GM21526 (cell line): ENCODE measurements around the gene SPPL3.
A peak's percentile ranks its signal among the peaks of the same experiment; 100 is the strongest.

Source experiments
- ATAC-seq: cut with Tn5 transposase; IDR thresholded peaks from one replicate; pipeline ENCODE4 v1.9.1; 2021; ENCODE audit warnings: moderate library complexity; ENCODE audit not compliant: unreplicated experiment, low FRiP score

SPPL3 gene

DNA sequence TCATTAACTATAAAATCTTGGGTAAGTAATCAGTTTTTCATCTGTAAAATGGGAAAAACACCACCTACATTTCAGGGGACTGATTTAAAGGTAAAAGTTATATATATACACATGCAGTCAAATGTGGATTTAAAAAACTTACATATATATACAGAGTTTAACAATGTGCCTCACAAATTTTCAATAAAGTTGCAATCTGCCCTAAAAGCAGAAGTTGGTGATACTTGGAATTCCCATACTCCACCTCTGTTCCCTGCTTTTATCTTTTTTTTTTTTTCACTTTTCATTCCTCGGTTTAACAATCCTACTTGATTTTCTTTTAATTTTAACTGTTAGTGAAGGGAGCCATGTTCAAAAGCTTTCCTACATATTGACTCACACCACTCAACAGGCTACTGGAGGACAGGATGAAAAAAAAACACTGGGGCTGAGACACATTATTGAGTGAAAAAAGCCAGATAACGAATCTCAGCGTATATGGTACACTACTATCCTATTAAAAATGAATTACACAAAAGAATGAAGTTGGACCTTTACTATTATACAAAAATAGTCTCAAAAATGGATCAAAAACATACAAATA lies 24.3 kb downstream of the SPPL3 start:
- ATAC-seq, result no peak

DNA sequence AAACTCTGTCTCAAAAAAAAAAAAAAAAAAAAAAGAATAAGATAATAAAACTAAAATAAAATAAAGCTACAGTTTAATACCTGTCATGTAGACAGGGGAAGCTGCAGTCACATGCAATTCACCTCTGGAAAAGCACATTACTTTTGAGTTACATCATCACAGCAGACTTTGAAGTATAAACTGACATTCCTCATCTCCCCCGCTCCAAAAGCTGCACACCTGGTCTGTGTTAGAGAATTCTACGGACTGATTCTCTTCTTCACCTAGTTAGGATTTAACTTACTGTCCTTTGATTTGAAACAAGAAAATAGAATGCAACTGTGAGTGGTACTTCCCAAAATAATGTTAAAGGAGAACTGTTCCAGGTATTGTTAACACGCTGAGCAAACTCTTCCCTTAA lies 25.1 kb downstream of the SPPL3 start:
- ATAC-seq, result no peak

- no peak for ATAC-seq
These were observed 29.5 kb downstream of the SPPL3 start for GRCh38 chr12:120874547-120875245.

DNA sequence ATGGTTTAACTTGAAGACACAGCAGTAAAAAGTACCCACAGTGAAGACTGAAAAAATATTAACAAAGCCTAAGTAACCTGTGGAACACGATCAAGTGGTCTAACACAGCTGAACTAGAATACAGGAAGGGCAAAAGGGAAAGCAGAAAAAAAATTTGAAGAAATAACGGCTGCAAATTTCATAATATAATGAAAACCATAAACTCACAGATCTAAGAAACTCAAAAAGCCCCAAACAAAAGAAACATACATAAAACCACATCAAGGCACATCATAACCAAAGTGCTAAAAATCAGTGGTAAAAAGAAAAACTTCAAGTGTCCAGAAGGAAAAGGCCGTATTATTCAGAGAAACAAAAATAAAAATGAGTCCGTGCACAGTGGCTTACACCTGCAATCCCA lies 30.9 kb downstream of the SPPL3 start:
- ATAC-seq, result no peak

DNA sequence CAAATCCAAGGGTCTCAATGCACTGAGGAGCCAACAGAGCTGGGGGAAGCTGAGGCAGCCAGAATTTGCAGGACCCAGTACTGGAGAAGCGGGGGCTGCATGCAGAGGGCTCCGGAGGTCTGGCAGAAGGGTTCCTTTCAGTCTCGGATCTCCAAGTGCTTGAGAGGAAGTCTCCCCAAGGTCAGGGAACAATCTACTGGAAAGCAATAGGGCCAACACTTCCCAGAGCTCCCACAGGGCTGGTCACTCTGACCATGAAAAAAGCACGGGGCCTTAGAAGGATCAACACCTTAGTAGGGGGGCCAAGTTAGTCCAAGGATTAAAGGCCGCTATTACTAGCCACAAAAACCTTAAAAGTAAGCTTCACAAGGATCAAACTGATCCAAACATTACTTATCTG lies 31.7 kb downstream of the SPPL3 start:
- no peak for ATAC-seq

DNA sequence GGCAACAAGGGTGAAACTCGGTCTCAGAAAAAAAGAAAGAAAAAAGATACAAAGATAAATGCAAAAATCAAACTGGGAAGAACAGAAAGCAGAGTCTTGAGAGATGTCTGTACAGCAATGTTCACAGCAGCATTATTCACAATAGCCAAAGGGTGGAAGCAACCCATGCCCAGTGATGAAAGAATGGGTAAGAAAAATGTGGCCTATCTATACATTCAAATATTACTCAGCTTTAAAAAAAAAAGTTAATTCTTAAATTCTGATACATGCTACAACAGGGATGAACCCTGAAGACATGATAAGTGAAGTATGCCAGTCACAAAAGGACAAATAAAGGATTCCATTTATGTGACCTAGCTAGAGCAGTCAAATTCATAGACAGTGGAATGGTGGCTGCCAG lies 33.7 kb downstream of the SPPL3 start:
- no peak for ATAC-seq

GRCh38 chr12:120869376-120869775 lies 34.8 kb downstream of the SPPL3 start:
- no peak for ATAC-seq

DNA sequence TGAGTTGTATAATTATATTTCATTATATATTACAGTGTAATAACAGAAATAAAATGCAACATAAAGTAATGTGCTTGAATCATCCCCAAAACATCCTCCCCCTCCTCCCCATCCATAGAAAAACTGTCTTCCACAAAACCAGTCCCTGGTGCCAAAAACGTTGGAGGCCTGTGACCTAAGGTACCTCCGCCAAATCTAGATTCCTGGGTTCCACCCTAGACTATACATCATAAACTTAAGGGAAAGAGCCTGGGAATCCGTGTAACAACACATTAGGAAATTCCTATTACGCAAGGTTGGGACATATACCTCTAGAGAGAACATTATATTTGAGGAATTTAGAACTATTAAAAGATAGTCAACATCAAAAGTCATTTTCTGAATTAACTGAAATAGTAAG lies 38.0 kb downstream of the SPPL3 start:
- no peak for ATAC-seq

DNA sequence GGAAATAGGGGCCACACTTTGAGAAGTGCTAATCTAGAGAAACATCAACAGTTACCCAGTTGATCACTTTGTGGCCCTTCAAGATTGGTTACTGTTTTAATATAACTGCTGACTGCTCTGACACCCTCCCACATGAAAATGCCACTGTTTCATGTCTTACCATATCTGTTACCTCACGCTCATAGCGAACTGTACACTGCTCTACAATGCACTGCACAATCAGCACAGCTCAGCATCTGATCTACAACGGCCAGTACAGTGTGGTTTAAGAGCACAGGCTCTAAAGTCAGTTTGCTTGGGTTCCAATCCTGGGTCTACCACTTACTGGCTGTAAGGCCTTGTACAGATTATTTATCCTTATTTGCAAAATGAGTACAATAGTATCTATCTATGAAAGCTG lies 39.1 kb downstream of the SPPL3 start:
- no peak for ATAC-seq

DNA sequence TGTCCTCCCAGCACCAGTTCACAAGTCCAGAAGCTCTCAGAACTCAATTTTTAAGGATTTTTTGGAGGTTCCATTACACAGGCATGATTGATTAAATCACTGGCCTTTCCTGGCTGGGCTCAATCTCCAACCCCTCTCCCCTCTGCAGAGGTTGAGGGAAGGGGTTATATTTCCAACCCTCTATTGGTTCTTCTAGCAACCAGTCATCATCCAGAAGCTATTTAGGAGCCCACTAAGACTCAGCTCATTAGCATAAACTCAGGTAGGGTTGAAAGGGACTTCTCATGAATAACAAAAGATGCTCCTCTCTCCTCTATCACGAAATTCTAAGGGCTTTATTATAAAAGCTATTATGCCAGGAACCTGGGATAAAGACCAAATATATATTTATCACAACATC lies 41.5 kb downstream of the SPPL3 start:
- ATAC-seq, result no peak

DNA sequence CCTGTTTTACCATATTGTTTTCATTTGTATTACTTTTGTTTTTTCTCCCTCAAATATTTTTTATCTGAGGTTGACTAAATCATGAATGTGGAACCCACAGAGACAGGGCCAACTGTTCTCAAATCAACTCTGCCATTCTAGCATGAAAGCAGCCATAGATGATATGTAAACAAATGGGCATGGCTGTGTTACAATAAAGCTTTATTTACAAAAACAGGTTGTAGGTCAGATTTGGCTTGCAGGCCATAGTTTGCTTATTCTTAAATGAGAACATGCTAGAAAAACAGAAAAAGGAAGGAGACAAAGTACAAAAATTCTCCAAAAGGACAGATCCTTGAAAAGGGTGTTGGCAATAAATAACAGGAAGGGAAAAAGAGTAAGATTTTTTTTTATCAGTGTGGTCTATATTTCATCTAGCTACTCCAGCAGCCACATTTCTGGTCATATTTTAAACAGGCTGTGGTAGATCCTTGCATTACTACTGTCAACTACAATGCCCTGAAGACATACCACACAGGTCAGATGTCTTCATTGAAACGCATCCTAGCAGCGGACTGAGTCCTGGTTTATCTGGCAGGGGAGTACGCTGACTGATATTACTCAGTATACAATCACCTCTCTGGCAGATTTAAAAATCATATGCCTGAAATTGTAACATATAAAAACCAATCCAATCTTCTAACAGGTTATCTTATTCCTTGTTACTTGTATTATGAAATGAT lies 42.9 kb downstream of the SPPL3 start:
- ATAC-seq, result no peak

DNA sequence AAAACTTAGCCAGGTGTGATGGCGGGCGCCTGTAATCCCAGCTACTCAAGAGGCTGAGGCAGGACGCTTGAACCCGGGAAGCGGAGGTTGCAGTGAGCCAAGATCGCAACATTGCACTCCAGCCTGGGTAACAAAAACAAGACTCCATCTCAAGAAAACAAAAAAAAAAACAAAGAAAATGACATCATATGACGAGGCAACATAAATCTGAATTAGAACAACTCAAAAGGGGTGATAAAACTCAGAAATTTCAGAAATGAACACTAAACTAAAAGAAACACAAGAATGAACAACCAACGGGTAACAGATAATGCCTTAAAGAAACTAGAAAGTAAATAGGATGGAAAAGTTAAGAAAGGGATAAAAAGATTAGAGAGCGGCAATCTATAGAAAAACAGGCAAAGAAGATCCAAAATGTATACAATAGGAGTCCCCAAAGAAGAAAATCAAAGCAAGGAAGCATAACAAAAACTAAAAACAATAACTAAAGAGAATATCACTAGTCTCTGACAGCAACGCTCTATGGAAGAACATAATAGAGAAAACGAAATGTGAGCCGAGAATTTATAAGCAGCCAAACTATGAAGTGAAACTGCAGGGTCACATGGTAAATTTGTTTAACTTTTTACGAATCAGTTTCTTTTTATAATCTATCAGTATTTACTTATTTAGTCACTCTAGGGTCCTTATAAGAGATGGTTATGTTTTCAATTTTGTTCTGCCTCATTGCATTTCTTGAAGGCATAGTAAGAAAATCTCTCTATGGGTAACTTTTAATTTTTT lies 45.7 kb downstream of the SPPL3 start:
- ATAC-seq, result no peak

DNA sequence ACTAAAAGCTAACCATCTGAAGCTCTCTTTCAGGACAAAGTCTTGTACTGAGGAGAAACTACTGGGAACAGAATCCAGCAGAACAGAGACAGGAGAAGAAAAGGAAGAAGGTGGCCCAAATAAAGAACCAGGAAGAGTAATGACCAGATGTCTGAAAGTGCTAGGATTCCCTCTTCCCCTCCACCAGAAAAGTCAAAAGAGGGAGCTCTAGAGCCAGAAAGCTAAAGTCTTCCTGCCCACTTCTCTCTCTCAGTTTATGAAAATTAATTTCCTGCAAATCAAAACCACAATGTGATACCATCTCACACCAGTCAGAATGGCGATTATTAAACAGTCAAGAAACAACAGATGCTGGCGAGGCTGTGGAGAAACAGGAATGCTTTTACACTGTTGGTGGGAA lies 47.2 kb downstream of the SPPL3 start:
- no peak for ATAC-seq

DNA sequence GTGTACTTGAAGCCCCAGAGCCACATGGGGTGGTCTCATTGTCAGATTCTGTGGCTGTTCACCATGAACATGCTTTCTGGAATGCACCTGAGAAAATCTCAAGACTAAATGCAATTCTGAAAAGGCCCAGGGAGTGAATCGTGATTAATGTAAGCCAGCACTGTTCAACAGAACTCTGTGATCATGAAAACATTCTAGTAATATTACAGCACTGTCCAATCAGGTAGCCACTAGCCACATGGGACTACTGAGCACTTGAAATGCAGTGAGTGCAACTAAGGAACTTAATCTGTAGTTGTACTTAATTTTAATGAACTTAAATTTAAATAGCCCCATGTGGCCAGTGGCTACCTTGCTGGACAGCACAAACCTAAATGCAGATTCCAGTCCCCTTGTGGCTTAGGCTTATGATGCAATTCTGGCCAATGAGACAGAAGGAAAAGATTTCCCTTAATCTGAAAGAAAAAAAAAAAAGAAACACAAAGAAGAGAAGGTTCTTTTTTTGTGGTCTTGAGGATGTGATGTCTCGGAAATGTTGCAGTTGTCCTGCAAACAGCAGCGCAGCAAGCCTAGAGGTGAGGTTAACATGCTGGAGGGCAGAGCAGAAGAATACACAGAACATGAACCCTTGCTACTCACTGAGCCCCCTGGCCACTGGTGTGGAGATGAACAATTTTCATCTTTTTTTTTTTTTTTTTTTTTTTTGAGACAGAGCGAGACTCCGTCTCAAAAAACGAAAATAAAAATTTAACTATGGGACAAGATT lies 48.2 kb downstream of the SPPL3 start:
- ATAC-seq, result no peak

DNA sequence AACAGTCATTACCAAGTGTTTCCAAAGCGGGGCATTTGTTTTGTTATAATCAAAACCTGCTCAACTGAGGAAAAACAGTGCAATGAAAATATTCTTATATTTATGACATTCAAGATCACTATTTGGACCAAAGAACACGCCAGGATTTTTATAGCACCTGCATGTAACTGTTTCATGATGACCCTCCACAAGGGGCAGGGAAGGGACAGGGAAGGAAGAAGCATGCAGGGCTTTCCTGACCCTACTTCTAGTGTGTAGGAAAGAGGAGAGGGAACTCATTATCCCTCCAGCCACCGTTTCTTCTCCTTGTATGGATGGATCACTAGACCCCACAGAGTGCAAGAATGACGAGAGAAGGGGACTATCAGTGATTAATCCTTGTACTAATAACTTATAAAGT lies 49.4 kb downstream of the SPPL3 start:
- ATAC-seq, result no peak

GRCh38 chr12:120853188-120853587 lies 51.0 kb downstream of the SPPL3 start:
- no peak for ATAC-seq

DNA sequence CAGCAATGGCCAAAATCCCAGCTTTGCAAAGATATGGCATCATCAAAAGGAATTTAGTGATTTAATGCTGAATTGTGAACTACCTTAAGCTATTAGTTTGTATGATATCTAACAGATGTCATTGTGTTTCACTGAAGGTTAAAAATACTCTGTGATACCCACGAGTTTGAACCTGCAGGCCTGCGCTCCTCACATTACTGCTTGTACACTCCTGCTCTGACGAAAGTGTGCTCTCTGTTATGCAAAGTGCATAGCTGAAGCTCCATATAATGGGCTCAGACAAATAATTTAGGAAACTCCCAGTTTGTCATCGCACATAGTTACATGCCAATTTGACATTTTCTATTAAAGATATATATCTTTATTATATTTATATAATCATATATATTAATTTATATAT lies 52.2 kb downstream of the SPPL3 start:
- no peak for ATAC-seq

DNA sequence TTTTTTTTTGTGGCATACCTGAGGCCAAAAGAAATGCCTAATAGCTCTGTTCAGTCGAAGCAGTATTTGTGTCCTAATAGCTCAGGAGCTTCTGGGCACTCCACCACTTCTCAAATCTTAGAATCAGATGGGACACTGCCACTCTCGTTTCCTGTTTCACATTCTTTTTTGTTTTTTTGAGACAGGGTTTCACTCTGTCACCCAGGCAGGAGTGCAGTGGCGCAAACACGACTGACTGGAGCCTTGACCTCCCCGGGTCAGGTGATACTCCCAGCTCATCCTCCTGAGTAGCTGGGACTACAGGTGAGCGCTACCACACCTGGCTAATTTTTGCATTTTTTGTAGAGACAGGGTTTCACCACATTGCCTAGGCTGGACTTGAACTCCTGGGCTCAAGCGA lies 52.7 kb downstream of the SPPL3 start:
- no peak for ATAC-seq

DNA sequence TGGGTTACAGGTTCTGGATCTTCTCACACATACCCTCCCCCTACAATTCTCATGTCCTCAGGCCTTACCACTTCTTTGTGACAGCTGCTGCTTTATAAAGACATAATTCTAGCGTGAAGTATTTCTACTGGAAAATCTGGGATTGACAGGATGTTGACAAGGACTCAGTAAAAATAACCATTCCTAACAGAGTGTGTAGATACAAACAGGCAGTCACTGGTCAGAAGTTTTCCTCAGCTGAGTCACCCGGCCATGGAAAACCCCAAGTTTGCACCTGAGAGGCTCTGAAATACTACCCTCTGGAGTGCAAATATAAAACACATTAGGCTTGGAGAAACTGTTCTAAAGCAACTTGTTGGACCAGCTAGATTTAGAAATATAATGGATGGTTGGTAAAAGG lies 54.4 kb downstream of the SPPL3 start:
- no peak for ATAC-seq

GRCh38 chr12:120847814-120848213 lies 56.3 kb downstream of the SPPL3 start:
- ATAC-seq, result peak; percentile 61

GRCh38 chr12:120847392-120847791 lies 56.8 kb downstream of the SPPL3 start:
- ATAC-seq, result peak; percentile 10
